ENCODE measurements around the gene HTR3A.
"Not testable (repeated sequence)": the region's sequence is repeated elsewhere in the genome, so short reads cannot be mapped to it uniquely, and the experiment has no call there.

The HTR3A gene

GRCh38 chr11:113974741-113975470, at the start of gene HTR3A:
TSS of gene HTR3A (plus strand) at chr11:113975108. CDS start at chr11:113975326, 218 bp downstream.
- no peak for DNase-seq

DNA sequence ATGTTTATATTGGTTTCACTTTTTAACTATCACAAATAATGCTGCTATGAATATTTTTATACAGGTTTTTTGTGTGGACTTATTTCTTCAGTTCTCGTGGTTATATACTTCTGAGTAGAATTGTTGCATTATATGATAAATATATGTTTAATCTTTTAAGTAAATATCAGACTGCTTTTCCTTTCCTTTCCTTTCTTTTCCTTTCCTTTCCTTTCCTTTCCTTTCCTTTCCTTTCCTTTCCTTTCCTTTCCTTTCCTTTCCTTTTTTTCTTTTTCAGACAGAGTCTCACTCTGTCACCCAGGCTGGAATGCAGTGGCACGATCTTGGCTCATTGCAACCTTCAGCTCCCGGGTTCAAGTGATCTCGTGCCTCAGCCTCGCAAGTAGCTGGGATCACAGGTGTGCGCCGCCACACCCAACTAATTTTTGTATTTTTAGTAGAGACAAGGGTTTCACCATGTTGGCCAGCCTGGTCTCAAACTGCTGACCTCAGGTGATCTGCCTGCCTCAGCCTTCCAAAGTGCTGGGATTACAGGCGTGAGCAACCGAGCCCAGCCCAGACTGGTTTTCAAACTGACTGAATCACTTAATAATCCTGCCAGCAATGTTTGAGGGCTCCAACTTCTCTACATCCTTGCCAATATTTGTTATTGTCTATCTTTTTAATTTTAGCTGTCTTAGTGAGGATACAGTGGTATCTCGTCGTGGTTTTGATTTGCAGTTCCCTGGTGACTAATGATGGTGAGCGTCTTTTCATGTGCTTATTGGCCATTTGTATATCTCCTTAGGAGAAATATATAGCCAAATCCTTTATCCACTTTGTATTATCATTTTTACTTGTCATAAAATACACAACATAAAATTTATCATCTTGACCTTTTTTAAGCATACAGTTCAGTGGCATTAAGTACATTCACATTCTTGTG, 48.4 kb upstream of the HTR3A start:
- no peak for DNase-seq

DNA sequence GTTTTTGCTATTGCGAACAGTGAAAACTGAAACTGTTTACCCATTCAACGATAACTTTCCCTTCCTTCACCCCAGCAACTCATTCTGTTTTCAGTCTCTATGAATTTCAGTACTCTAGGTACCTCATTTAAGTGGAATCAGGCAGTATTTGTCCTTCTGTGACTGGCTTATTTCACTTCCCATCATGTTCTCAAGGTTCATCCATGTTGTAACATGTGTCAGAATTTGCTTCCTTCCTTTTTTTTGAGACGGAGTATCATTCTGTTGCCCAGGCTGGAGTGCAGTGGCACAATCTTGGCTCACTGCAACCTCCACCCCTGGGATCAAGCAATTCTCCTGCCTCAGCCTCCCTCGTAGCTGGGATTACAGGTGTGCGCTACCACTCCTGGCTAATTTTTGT, 46.6 kb upstream of the HTR3A start:
- DNase-seq: no peak

GRCh38 chr11:113932788-113933187, 42.1 kb upstream of the HTR3A start:
- no peak for DNase-seq

GRCh38 chr11:113934193-113934592, 40.7 kb upstream of the HTR3A start:
- not testable (repeated sequence) for DNase-seq

DNA sequence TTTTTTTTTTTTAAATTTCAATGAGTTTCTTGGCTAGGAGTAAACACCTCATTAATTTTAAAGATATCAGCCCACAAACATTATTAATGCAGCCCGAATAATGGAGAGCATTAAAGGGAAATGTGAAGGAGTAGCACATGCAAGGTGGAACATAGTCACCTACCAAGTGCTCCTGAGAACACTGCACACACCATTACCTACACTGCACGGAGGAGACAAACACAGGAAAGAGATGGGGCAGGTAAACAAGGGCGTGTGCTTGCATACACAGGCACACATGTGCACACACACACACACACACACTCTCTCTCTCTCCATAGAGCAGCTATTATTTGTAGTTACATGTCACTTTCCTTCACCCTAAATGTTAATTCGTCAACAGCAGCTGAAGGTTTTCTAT, 40.1 kb upstream of the HTR3A start:
- DNase-seq: no peak

DNA sequence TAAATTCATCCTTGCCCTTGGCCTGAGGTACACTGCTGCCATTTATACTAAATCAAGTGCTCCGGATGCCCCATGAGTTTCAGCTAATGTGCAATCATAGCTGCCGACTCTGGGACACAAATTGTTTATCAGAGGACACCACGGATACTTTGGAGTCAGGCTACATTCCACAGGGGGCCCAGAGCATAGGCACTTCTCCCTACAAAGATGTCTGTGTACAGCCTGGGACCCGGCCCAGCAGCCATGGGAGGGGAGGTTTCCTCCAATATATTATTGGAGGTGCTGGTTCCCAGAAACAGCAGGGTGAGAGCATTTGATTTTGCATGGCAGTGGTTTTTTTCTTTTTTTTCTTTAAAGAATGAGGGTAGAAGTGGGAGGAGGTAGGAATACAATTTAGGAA, 39.0 kb upstream of the HTR3A start:
- no peak for DNase-seq

DNA sequence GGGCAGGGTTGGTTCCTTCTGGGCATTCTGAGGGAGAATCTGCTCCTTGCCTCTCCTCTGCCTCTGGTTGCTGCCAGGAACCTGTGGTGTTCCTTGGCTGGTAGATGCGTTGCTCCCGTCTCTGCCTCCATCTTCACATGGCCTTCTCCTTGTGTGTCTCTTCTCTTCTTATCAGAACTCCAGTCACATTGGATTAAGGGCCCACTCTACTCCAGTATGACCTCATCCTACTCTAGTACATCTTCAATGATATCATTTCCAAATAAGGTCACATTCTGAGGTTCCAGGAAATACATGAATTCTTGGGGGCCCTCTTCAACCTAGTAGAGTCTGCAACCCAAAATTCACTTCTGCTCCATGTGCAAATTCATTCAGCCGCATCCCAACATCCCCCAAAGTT, 37.0 kb upstream of the HTR3A start:
- DNase-seq: no peak

DNA sequence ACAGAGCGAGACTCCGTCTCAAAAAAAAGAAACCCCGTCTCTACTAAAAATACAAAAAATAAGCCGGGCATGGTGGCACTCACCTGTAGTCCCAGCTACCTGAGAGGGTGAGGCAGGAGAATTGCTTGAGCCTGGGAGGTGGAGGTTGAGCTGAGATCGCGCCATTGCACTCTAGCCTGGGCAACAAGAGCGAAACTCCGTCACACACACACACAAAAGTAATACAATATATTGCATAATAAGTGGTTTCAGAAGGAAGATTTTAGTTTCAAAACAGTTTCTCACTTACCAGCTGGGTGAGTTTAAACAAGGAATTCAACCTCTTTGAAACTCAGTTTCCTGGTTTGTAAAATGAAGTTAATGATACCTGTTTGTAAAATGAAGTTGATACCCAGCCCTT, 32.7 kb upstream of the HTR3A start:
- no peak for DNase-seq

DNA sequence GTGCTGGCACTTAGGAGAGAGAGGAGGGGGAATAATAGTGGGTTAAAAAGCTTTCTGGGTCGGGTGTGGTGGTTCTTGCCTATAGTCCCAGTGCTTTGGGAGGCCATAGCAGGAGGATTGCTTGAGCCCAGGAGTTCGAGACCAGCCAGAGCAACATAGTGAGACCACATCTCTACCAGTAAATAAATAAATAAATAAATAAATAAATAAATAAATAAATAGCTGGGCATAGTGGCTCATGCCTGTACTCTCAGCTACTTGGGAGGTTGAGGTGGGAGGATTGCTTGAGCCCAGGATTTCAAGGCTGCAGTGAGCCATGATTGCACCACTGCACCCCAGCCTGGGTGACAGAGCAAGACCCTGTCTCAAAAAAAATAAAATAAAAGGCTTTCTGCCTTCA, 28.7 kb upstream of the HTR3A start:
- not testable (repeated sequence) for DNase-seq

- no peak for DNase-seq
These were observed 26.9 kb upstream of the HTR3A start for GRCh38 chr11:113947994-113948393.

DNA sequence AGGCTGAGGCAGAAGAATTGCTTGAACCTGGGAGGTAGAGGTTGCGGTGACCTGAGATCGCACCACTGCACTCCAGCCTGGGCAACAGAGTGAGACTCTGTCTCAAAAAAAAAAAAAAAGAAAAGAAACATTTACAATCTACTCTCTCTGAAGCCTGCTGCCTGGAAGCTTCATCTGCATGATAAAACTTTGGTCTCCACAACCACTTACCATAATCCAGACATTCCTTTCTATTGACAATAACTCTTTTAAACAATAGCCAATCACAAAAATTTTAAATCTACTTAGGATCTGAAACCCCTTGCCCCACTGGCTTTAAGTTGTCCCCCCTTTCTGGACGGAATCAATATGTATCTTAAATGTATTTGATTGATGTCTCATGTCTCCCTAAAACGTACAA, 25.0 kb upstream of the HTR3A start:
- DNase-seq: no peak

- no peak for DNase-seq
These were observed 23.4 kb upstream of the HTR3A start for GRCh38 chr11:113951537-113951936.

DNA sequence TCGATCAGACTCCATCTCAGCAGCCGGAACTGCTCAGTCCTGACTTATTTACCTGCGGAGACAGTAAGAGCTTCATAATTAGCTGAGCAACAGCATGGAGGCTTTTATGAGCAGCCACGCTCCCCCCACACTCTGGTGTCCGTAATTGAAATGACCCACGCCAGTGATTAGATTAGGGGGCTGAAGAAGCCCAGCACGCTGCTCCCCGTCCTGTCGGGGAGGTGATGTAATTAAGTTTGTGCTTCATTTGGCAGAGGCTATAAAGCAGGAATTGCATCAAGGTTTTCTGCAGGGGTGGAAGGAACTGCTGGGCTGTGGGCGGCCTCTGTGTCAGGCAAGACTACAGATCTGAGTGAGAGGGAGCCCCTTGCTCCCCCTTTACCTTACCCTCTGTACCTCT, 22.8 kb upstream of the HTR3A start:
- DNase-seq: no peak

- no peak for DNase-seq
These were observed 22.3 kb upstream of the HTR3A start for GRCh38 chr11:113952588-113952987.

- no peak for DNase-seq
These were observed 20.7 kb upstream of the HTR3A start for GRCh38 chr11:113954235-113954634.

- no peak for DNase-seq
These were observed 17.9 kb upstream of the HTR3A start for GRCh38 chr11:113956986-113957385.

DNA sequence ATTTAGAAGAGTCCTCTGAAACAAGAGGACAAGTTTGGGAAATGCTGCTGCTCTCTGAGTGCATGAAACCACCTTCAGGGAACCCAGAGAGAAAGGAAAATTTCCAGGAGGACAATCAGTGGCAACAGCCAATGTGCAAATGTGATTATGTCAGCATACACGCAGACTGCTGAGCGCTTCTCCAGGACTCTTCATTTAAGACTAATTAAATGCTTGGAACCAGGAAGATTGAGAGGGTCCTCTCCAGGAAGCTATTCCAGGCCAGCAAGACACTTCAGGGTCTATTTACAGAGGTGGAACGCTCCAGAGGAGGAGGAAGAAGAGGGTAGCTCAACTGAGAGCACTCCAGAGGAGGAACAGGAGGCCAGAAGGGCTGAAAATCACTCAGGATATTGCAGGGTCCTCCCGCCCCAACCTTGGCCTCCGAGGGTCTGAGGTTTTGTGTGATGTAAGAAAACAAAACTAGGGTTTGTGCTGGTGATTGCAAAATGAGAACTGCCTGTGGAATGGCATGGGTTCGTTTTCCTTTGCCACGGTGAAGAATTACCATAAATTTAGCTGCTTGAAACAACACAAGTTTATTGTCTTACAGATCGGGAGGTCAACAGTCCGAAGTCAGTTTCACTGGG, 14.1 kb upstream of the HTR3A start:
- no peak for DNase-seq

DNA sequence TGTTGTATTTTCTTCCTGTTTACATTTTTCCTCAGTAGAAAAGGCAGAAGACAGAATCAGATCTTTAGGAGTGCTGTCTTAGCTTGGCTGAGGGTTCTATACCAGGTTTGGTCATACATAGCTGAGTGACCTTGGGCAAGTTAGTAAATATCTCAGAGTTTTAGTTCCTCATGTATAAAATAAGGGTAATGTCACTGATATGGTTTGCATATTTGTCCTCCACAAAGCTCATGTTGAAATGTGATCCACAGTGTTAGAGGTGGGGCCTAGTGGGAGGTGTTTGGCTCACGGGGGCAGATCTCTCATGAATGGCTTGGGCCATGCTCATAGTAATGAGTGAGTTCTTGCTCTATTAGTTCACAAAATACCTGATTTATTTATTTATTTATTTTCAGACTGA, 7.5 kb upstream of the HTR3A start:
- DNase-seq: no peak

DNA sequence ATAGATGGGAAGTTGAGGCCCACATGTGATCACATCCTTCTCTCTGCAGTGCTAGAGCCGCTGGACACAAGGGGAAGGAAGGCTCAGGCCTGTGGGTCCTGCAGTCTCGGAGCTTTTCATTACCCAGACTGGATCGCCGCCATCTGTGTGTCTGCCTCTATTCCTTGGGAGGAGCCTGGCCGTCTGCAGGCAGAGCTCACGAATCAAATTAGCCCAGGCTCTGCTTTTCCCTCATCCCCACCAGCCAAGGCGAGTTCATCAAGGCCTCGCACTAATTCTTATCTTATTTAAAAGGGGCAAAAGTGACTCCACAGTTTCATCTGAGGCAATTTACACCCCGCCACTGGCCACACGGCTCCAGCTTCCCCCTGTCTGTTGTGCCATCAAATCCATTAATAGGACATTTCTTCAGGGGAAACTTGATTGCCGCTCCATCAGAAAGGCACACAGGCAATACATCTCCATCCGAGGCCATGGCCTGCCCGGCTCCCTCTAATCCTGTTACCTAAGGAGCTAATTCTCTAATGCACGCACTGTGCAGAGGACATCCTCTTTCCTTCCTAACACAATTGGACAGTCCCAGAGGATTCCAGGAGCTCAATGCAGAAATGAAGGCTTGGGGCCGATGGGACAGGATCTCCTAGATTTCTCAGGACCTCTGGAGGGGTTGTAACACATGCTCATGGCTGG, 3.3 kb upstream of the HTR3A start:
- no peak for DNase-seq

- DNase-seq: no peak
These were observed 2.2 kb downstream of the HTR3A start for GRCh38 chr11:113977071-113977490.

DNA sequence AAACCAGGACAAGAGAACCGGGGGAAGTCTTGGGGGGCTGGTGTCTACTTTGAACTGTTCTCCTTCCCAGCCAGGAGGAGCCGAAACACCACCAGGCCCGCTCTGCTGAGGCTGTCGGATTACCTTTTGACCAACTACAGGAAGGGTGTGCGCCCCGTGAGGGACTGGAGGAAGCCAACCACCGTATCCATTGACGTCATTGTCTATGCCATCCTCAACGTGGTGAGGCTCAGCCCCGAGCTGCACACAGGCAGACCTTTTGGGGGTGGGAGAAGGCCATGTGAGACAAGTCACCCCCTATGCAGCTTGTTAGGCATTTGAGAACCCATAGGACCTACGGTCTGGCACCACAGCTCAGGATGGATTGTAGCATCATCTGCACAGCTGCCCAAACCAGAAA, 2.8 kb downstream of the HTR3A start:
- DNase-seq: no peak

GRCh38 chr11:113979431-113979830, 4.5 kb downstream of the HTR3A start:
- DNase-seq: no peak

All from activated CD8-positive, alpha-beta memory T cell treated with anti-CD3 and anti-CD28 coated beads, Interleukin-2, amount 50 U/mL, for 48 hours (primary cell).